HL-60 (cell line): ENCODE results near the gene CDK2.

ENCODE experiments used
- DNase-seq, 2 experiments: peaks; one replicate each; pipeline ENCODE4 v3.0.0-alpha.2; 2010 to 2020; ENCODE audit warnings: low read depth in 1 of 2, low spot score in 1 of 2
- H3K27ac ChIP-seq: fragments of 250-450 bp; sonication (Bioruptor Pico); replicated peaks from 2 replicates; pipeline ENCODE4 v1.5.1; 2020; ENCODE audit warnings: mild to moderate bottlenecking, moderate library complexity
- H3K27me3 ChIP-seq: fragments of 250-450 bp; sonication (Bioruptor Pico); 2 replicates; pipeline ENCODE4 v1.5.1; 2021; ENCODE audit warnings: mild to moderate bottlenecking, moderate library complexity; ENCODE audit not compliant: insufficient read depth, poor library complexity, severe bottlenecking
- H3K4me3 ChIP-seq: replicated peaks from 2 replicates; pipeline ENCODE4 v1.5.1; 2011; ENCODE audit warnings: mild to moderate bottlenecking, control low read depth, low read length; ENCODE audit not compliant: insufficient read depth
- GABPA ChIP-seq: IDR thresholded peaks from 2 replicates; pipeline ENCODE4 v1.6.1; 2012; ENCODE audit warnings: low read depth
- POLR2AphosphoS5 ChIP-seq: IDR thresholded peaks from 2 replicates; pipeline ENCODE4 v1.6.1; 2012; ENCODE audit warnings: low read depth
- REST ChIP-seq: IDR thresholded peaks from 2 replicates; pipeline ENCODE4 v1.6.1; 2012; ENCODE audit warnings: low read depth; ENCODE audit not compliant: insufficient replicate concordance
- SPI1 ChIP-seq: IDR thresholded peaks from 2 replicates; pipeline ENCODE4 v1.6.1; 2012; ENCODE audit warnings: low read depth, mild to moderate bottlenecking, borderline replicate concordance
- TF ChIP-seq, protein P1 (sequence below): IDR thresholded peaks from one replicate; pipeline ENCODE4 v1.5.1; 2011; ENCODE audit warnings: low read length, control low read depth, inconsistent platforms; ENCODE audit not compliant: insufficient read depth

Gene CDK2

GRCh38 chr12:55965240-55965639, 1.4 kb upstream of the CDK2 start:
- Histone ChIP-seq H3K27me3 (no peaks in the 10 kb centered on the region), H3K27ac (no peak overlapping the region), H3K4me3 (no peak overlapping the region)
- TF ChIP-seq SPI1 (no peak), GABPA (no peak), POLR2AphosphoS5 (no peak), REST (no peak)
- TF ChIP-seq, protein P1, sequence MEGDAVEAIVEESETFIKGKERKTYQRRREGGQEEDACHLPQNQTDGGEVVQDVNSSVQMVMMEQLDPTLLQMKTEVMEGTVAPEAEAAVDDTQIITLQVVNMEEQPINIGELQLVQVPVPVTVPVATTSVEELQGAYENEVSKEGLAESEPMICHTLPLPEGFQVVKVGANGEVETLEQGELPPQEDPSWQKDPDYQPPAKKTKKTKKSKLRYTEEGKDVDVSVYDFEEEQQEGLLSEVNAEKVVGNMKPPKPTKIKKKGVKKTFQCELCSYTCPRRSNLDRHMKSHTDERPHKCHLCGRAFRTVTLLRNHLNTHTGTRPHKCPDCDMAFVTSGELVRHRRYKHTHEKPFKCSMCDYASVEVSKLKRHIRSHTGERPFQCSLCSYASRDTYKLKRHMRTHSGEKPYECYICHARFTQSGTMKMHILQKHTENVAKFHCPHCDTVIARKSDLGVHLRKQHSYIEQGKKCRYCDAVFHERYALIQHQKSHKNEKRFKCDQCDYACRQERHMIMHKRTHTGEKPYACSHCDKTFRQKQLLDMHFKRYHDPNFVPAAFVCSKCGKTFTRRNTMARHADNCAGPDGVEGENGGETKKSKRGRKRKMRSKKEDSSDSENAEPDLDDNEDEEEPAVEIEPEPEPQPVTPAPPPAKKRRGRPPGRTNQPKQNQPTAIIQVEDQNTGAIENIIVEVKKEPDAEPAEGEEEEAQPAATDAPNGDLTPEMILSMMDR, result no peak
- DNase-seq, result no peak

DNA sequence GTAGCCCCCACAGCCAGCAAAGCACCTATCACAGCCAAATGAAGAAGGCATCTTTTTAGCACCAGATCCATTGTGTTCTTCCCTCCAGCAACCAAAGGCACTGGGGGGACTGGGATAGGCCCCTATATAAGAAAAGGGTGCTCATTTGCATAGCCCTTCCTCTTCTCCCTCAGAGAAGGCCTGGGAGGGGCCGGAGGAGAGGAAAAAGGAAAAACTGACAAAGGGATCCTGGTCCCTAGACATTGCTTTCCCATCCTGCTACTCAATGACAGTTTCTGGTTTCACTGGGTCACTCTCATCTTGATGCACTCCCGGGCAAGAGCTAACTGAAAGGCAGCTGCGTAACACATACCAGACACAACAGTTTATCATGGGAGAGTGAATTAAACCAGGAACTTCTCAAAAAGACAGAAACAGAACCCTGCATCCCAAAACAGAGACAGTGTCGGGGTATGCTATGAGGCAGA, 656 bp upstream of the CDK2 start, which contains the start of gene PMEL:
Gene PMEL (minus strand): TSS at position 102 of the 467 bp plus-strand sequence. CDS start 31 bp downstream, at position 71.
- peak within 1 kb of the TSS; percentile 95 for H3K4me3 ChIP-seq
- no peak for DNase-seq
- no peaks in the 10 kb centered on the region for H3K27me3 ChIP-seq
- TF ChIP-seq REST (no peak), SPI1 (no peak), GABPA (no peak), POLR2AphosphoS5 (no peak)
- TF ChIP-seq, protein P1, result no peak
- H3K27ac ChIP-seq, result peak within 1 kb of the TSS; percentile 70

- H3K4me3 ChIP-seq, result no peak overlapping the region
- no peaks in the 10 kb centered on the region for H3K27me3 ChIP-seq
- H3K27ac ChIP-seq, result no peak overlapping the region
- no peak for DNase-seq
- TF ChIP-seq SPI1, result no peak
- no peak for TF ChIP-seq REST
Observed at GRCh38 chr12:55969356-55969755, 2.7 kb downstream of the CDK2 start.

GRCh38 chr12:55970775-55971174, 4.1 kb downstream of the CDK2 start:
- H3K27ac ChIP-seq, result no peak overlapping the region
- no peaks in the 10 kb centered on the region for H3K27me3 ChIP-seq
- DNase-seq, result no peak
- TF ChIP-seq SPI1 (no peak), POLR2AphosphoS5 (no peak), REST (no peak), GABPA (no peak)
- TF ChIP-seq, protein P1, result no peak
- no peak overlapping the region for H3K4me3 ChIP-seq
